Gastrocnemius medialis (tissue), 4 donors: ENCODE measurements around the gene STAP2. TPM values are rescaled to one million over a fixed set of nuclear protein-coding genes. Genes with fewer than 3 reads are reported as not detected.

Experiments
- ATAC-seq, 2 donors: fragments of 150-250 bp; one replicate each; pipeline ENCODE4 v1.9.1; 2016
- DNase-seq, 2 donors: peaks; one replicate each; pipeline ENCODE4 v3.0.0-alpha.2; 2019
- H3K27ac ChIP-seq, 4 donors: fragments of 200-600 bp; sonication (generic); 1 replicate in 1 of 4; 2 replicates in 3 of 4; pipeline ENCODE4 v1.5.1; 2016 to 2018; ENCODE audit warnings: mild to moderate bottlenecking in 2 of 4, moderate library complexity in 1 of 4
- H3K27me3 ChIP-seq, 3 donors: fragments of 200-600 bp; sonication (generic) in 2 of 3; 1 replicate in 1 of 3; 2 replicates in 2 of 3; pipeline versions ENCODE4 v1.5.1 to v1.6.0; 2016 to 2019; ENCODE audit warnings: mild to moderate bottlenecking in 1 of 3, moderate library complexity in 1 of 3
- H3K36me3 ChIP-seq, 2 donors: fragments of 200-600 bp; sonication (generic) in 1 of 2; one replicate each; pipeline ENCODE4 v1.5.1; 2017 to 2018
- H3K4me1 ChIP-seq, 2 donors: fragments of 200-600 bp; sonication (generic) in 1 of 2; one replicate each; pipeline ENCODE4 v1.5.1; 2016 to 2017; ENCODE audit warnings: mild to moderate bottlenecking in 2 of 2
- H3K4me3 ChIP-seq, 4 donors: fragments of 200-600 bp; sonication (generic) in 3 of 4; 1 replicate in 1 of 4; 2 replicates in 3 of 4; pipeline ENCODE4 v1.5.1; 2016 to 2019; ENCODE audit warnings: mild to moderate bottlenecking in 2 of 4
- H3K9me3 ChIP-seq, 3 donors: fragments of 200-600 bp; sonication (generic) in 2 of 3; 1 replicate in 1 of 3; 2 replicates in 2 of 3; pipeline ENCODE4 v1.5.1; 2016 to 2019
- POLR2A ChIP-seq, 2 donors: fragments of 450-650 bp; IDR thresholded peaks; one replicate each; pipeline ENCODE4 v1.6.1; 2017; ENCODE audit warnings: antibody characterized with exemption in 2 of 2, mild to moderate bottlenecking in 2 of 2, moderate library complexity in 2 of 2
- in situ Hi-C, 4 donors: fragments of 200-750 bp; cut with MboI; loops; one replicate each; pipeline versions ENCODE4 v1.15.0 to v1.8.0; 2017; ENCODE audit warnings: low sequenced_read_pairs in 4 of 4
- intact Hi-C: fragments of 100-400 bp; cut with DNase I; formaldehyde crosslinking; loops from one replicate; pipeline ENCODE4 v1.15.1; 2023; ENCODE audit warnings: low total_unique reads
- total RNA-seq, 4 donors: library from RNA; depleted of rRNA; stranded (reverse); fragments of >200 nt; gene quantifications; one replicate each; pipeline versions ENCODE4 v1.1.0 to v1.2.3, GENCODE V29; 2016
- TF ChIP-seq, protein P1 (sequence below), 5 experiments: fragments of 450-650 bp in 3 of 5; fragments of 200-600 bp in 2 of 5; sonication (generic) in 2 of 5; IDR thresholded peaks in 4 of 5; conservative IDR thresholded peaks in 1 of 5; 1 replicate in 4 of 5; 2 replicates in 1 of 5; pipeline ENCODE4 v1.5.1; 2016 to 2019; ENCODE audit warnings: antibody characterized with exemption in 5 of 5, mild to moderate bottlenecking in 3 of 5, moderate library complexity in 3 of 5

STAP2 gene
- total RNA-seq, 4 donors from 2014 or later: 0.94 to 2.1 (median 1.3) TPM; not detected in 1

DNA sequence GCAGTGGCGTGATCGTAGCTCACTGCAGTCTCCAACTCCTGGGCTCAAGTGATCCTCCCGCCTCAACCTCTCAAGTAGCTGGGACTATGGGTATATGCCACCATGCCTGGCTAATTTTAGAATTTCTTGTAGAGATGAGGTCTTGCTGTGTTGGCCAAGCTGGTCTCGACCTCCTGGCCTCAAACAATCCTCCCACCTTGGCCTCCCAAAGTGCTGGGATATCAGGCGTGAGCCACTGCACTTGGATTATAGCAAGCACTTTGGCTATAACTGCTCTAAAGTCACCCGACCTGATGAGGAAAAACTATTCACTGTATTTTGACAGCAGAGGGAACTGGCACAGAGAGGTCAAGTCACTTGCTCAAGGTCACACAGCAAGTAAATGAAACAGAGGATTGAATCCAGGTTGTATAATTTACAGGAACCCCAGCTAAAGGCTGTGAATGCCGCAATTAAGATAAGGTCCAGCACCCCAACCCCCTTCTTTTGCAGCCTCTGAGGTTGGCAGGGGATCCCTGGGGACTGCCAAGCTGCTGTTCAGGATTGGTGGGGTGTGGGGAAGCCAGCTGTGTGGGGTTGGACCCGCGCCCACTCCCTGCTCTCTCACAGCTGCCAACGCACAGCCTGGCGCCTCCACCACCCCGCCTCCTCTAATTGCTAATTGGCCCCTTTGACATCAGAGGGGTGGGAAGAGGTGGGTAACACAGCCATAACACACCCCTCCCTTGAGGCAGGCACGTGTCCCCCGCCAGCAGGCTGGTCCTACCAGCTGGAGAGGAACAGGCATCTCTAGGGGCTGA lies 42.5 kb downstream of the STAP2 start:
- Histone ChIP-seq H3K9me3 (no peaks in the 10 kb centered on the region), H3K4me3 (no peak overlapping the region), H3K27me3 (peaks cover 11 to 15% (median 12%) of the 10 kb centered on the region in 3 donors), H3K27ac (no peak overlapping the region), H3K36me3 (no peaks in the 10 kb centered on the region), H3K4me1 (no peaks in the 10 kb centered on the region)
- no peak for TF ChIP-seq POLR2A (IDR thresholded peaks at IDR 0.05)
- TF ChIP-seq, protein P1, sequence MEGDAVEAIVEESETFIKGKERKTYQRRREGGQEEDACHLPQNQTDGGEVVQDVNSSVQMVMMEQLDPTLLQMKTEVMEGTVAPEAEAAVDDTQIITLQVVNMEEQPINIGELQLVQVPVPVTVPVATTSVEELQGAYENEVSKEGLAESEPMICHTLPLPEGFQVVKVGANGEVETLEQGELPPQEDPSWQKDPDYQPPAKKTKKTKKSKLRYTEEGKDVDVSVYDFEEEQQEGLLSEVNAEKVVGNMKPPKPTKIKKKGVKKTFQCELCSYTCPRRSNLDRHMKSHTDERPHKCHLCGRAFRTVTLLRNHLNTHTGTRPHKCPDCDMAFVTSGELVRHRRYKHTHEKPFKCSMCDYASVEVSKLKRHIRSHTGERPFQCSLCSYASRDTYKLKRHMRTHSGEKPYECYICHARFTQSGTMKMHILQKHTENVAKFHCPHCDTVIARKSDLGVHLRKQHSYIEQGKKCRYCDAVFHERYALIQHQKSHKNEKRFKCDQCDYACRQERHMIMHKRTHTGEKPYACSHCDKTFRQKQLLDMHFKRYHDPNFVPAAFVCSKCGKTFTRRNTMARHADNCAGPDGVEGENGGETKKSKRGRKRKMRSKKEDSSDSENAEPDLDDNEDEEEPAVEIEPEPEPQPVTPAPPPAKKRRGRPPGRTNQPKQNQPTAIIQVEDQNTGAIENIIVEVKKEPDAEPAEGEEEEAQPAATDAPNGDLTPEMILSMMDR (IDR thresholded peaks at IDR 0.05 in 4 of 5, conservative IDR thresholded peaks at IDR 0.05 in 1 of 5): no peak
- ATAC-seq: no peak
- intact Hi-C loops: no loop called here
- in situ Hi-C loops: no loop called here
- DNase-seq: no peak

DNA sequence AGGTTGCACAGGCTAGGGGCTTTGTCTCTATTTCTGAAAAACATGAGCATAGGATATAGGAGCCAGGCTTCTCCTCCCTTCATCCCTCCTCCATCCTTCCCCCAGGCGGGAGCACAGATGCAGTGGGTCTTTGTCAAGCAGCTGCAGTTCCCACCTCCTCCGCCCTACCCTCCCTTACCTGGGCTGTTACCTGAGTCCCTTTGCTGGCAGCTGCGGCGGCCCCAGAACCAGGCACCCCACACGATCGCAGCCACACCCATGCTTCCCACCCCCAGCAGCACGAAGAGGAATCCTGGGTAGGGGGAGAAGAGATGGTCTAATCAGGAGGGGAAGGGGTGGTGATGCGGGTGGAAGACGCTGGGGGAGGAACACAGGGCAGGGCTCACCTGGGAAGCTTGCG lies 44.2 kb downstream of the STAP2 start:
- DNase-seq (no peak), ATAC-seq (no peak)
- TF ChIP-seq, protein P1 (IDR thresholded peaks at IDR 0.05 in 4 of 5, conservative IDR thresholded peaks at IDR 0.05 in 1 of 5): no peak
- TF ChIP-seq POLR2A (IDR thresholded peaks at IDR 0.05): no peak
- intact Hi-C loops: no loop called here
- Histone ChIP-seq H3K4me3 (no peak overlapping the region), H3K36me3 (no peaks in the 10 kb centered on the region), H3K27me3 (peaks cover 11 to 15% (median 12%) of the 10 kb centered on the region in 3 donors), H3K9me3 (no peaks in the 10 kb centered on the region), H3K27ac (no peak overlapping the region), H3K4me1 (no peaks in the 10 kb centered on the region)
- in situ Hi-C loops: no loop called here

DNA sequence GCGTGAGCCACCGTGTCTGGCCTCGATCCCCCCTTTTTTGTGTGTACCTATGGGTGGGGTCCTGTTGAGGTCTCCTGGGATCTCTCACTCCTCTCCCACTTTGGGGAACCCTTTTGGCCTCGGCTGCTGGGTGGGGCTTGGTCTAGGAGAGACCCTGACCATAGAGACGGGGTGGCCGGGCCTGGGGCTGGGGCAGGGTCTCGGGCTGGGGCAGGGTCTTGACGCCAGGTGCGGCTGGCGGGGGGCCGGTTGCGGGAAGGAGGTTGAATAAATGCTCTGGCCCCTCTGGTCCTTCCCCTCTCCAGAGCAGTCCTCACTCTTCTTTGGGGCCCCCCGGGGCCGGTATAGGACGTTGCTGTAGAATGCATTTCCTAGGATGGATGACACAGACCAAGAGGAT lies 46.1 kb downstream of the STAP2 start:
- Histone ChIP-seq H3K4me1 (no peaks in the 10 kb centered on the region), H3K4me3 (no peak overlapping the region), H3K36me3 (no peaks in the 10 kb centered on the region), H3K9me3 (no peaks in the 10 kb centered on the region), H3K27me3 (peaks cover 11 to 15% (median 12%) of the 10 kb centered on the region in 3 donors), H3K27ac (no peak overlapping the region)
- in situ Hi-C loops (no loop called here), intact Hi-C loops (no loop called here)
- ATAC-seq (no peak), DNase-seq (no peak)
- TF ChIP-seq, protein P1 (IDR thresholded peaks at IDR 0.05 in 4 of 5, conservative IDR thresholded peaks at IDR 0.05 in 1 of 5): no peak
- TF ChIP-seq POLR2A (IDR thresholded peaks at IDR 0.05): no peak

DNA sequence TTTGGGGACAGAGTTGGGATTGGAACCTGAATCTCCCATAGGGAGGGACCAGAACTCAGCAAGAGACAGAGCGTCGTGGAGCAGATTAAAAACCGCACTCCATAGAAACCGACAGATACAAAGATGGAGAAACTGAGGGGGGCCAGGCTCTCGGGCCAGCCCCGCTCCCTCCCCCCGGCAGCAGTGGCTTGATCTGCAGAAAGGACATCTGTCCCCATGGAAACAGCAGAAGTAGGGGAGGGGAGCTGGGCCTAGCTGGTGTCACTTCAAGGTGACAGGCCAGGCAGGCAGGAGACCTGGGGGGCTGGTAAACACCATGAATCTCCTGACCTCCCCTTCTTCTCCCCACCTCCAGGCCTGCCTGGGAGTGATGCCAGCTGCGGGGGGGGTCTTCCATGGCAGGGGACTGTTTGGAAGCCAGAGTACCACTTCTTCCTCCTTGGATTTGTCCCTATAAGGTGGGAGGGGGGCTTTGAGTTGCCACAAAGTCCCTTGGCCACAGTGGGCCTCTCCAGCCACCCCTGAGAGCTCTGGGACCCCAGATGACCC lies 47.4 kb downstream of the STAP2 start:
- Histone ChIP-seq H3K4me3 (no peak overlapping the region), H3K27me3 (peaks cover 4 to 8% (median 6%) of the 10 kb centered on the region in 3 donors), H3K36me3 (no peaks in the 10 kb centered on the region), H3K4me1 (no peaks in the 10 kb centered on the region), H3K27ac (no peak overlapping the region), H3K9me3 (no peaks in the 10 kb centered on the region)
- intact Hi-C loops: no loop called here
- no peak for DNase-seq
- in situ Hi-C loops: no loop called here
- no peak for ATAC-seq
- TF ChIP-seq, protein P1 (IDR thresholded peaks at IDR 0.05 in 4 of 5, conservative IDR thresholded peaks at IDR 0.05 in 1 of 5): no peak
- TF ChIP-seq POLR2A (IDR thresholded peaks at IDR 0.05): no peak
